GM23338 (cell line): ENCODE measurements around the gene NT5C. TPM values are rescaled to one million over a fixed set of nuclear protein-coding genes. Genes with fewer than 3 reads are reported as not detected.
A peak's percentile ranks its signal among the peaks of the same experiment; 100 is the strongest.

Source experiments
- ATAC-seq: fragments of 200-7000 bp; cut with Tn5 transposase; 3 replicates; pipeline ENCODE4 v1.9.1; 2020
- DNase-seq: peaks from one replicate; pipeline ENCODE4 v3.0.0-alpha.2; 2015; ENCODE audit warnings: low spot score
- H2AFZ ChIP-seq: fragments of 200-600 bp; sonication (generic); 2 replicates; pipeline ENCODE4 v1.8.0; 2016; ENCODE audit warnings: antibody characterized with exemption, mild to moderate bottlenecking, moderate library complexity
- H3F3A ChIP-seq: fragments of 200-600 bp; sonication (generic); replicated peaks from 2 replicates; pipeline ENCODE4 v1.8.0; 2017; ENCODE audit warnings: antibody characterized with exemption, mixed run types, low read depth
- H3K27ac ChIP-seq: fragments of 200-600 bp; sonication (generic); 2 replicates; pipeline ENCODE4 v1.6.1; 2016; ENCODE audit warnings: low read depth
- H3K27me3 ChIP-seq: fragments of 200-600 bp; sonication (generic); 2 replicates; pipeline ENCODE4 v1.8.0; 2016; ENCODE audit warnings: mild to moderate bottlenecking, mixed run types, moderate library complexity; ENCODE audit not compliant: insufficient read depth
- H3K36me3 ChIP-seq: fragments of 200-600 bp; sonication (generic); 2 replicates; pipeline ENCODE4 v1.8.0; 2016; ENCODE audit warnings: mild to moderate bottlenecking; ENCODE audit not compliant: insufficient read depth
- H3K4me1 ChIP-seq: fragments of 200-600 bp; sonication (generic); 2 replicates; pipeline ENCODE4 v1.8.0; 2016; ENCODE audit warnings: mild to moderate bottlenecking, moderate library complexity; ENCODE audit not compliant: insufficient read depth
- H3K4me2 ChIP-seq: fragments of 200-600 bp; sonication (generic); 2 replicates; pipeline ENCODE4 v1.7.1; 2017; ENCODE audit warnings: mixed run types
- H3K4me3 ChIP-seq: fragments of 200-600 bp; sonication (generic); 2 replicates; pipeline ENCODE4 v1.6.1; 2016; ENCODE audit warnings: mixed run types
- H3K79me2 ChIP-seq: fragments of 200-600 bp; sonication (generic); replicated peaks from 2 replicates; pipeline ENCODE4 v1.8.0; 2017; ENCODE audit warnings: mild to moderate bottlenecking; ENCODE audit not compliant: insufficient read depth
- H3K9me2 ChIP-seq: fragments of 200-600 bp; sonication (generic); 2 replicates; pipeline ENCODE4 v1.8.0; 2017; ENCODE audit not compliant: insufficient read depth
- H4K20me1 ChIP-seq: fragments of 200-600 bp; sonication (generic); replicated peaks from 2 replicates; pipeline ENCODE4 v1.8.0; 2017; ENCODE audit warnings: mild to moderate bottlenecking; ENCODE audit not compliant: insufficient read depth
- H3K27ac Mint-ChIP-seq: 2 replicates; pipeline ENCODE4 v1.8.0; 2020; ENCODE audit warnings: inconsistent platforms, mild to moderate bottlenecking, moderate library complexity, mixed read lengths
- H3K27me3 Mint-ChIP-seq: 3 replicates; pipeline ENCODE4 v1.8.0; 2022; ENCODE audit warnings: low read depth, mild to moderate bottlenecking, moderate library complexity, mixed read lengths, inconsistent platforms; ENCODE audit not compliant: insufficient read depth, poor library complexity
- H3K36me3 Mint-ChIP-seq: 3 replicates; pipeline ENCODE4 v1.8.0; 2021; ENCODE audit warnings: low read depth, mild to moderate bottlenecking, inconsistent platforms, moderate library complexity, mixed read lengths
- H3K4me1 Mint-ChIP-seq: 3 replicates; pipeline ENCODE4 v1.8.0; 2020; ENCODE audit warnings: mild to moderate bottlenecking, inconsistent platforms, mixed read lengths
- H3K4me3 Mint-ChIP-seq: 3 replicates; pipeline ENCODE4 v1.8.0; 2021; ENCODE audit warnings: moderate library complexity, mild to moderate bottlenecking, inconsistent platforms, mixed read lengths
- H3K9me3 Mint-ChIP-seq: 3 replicates; pipeline ENCODE4 v1.8.0; 2020; ENCODE audit warnings: moderate library complexity, mild to moderate bottlenecking, inconsistent platforms, mixed read lengths
- EZH2 ChIP-seq: fragments of 200-600 bp; sonication (generic); IDR thresholded peaks from one replicate; pipeline ENCODE4 v1.8.0; 2017; ENCODE audit warnings: antibody characterized with exemption, mild to moderate bottlenecking, low read depth; ENCODE audit not compliant: unreplicated experiment
- JUNB ChIP-seq: IDR thresholded peaks from one replicate; pipeline ENCODE4 v1.6.1; 2016; ENCODE audit warnings: antibody characterized with exemption; ENCODE audit not compliant: unreplicated experiment
- NANOG ChIP-seq: IDR thresholded peaks from 2 replicates; pipeline ENCODE4 v1.6.1; 2016; ENCODE audit warnings: antibody characterized with exemption, borderline replicate concordance
- STAT1 ChIP-seq: IDR thresholded peaks from one replicate; pipeline ENCODE4 v1.6.1; 2016; ENCODE audit warnings: antibody characterized with exemption; ENCODE audit not compliant: unreplicated experiment
- polyA plus RNA-seq: library from polyadenylated mRNA; unstranded; fragments of >200 nt; fragmentation: Nextera tagmentation; extraction: Ambion mirVana; gene quantifications from 2 replicates; pipeline ENCODE4 v1.2.1, GENCODE V29; 2016
- total RNA-seq: library from RNA; depleted of rRNA; stranded (reverse); fragments of >200 nt; shearing (Covaris generic); gene quantifications from 2 replicates; pipeline ENCODE4 v1.2.3, GENCODE V29; 2014
- TF ChIP-seq, protein P1 (sequence below), 2 experiments: fragments of 200-600 bp in 1 of 2; sonication (generic) in 1 of 2; conservative IDR thresholded peaks; 2 replicates each; pipeline versions ENCODE4 v1.5.1 to v1.6.1; 2016 to 2017; ENCODE audit warnings: antibody characterized with exemption in 2 of 2, low read depth in 2 of 2, mild to moderate bottlenecking in 2 of 2, moderate library complexity in 1 of 2
- TF ChIP-seq, protein P2 (sequence below): IDR thresholded peaks from one replicate; pipeline ENCODE4 v1.6.1; 2018; ENCODE audit warnings: antibody characterized with exemption; ENCODE audit not compliant: unreplicated experiment
- TF ChIP-seq, protein P3 (sequence below): IDR thresholded peaks from 2 replicates; pipeline ENCODE4 v1.6.1; 2016; ENCODE audit warnings: antibody characterized with exemption

NT5C gene
- total and polyA plus RNA-seq, 2 experiments from 2014 or later = 91.7 to 120 TPM

DNA sequence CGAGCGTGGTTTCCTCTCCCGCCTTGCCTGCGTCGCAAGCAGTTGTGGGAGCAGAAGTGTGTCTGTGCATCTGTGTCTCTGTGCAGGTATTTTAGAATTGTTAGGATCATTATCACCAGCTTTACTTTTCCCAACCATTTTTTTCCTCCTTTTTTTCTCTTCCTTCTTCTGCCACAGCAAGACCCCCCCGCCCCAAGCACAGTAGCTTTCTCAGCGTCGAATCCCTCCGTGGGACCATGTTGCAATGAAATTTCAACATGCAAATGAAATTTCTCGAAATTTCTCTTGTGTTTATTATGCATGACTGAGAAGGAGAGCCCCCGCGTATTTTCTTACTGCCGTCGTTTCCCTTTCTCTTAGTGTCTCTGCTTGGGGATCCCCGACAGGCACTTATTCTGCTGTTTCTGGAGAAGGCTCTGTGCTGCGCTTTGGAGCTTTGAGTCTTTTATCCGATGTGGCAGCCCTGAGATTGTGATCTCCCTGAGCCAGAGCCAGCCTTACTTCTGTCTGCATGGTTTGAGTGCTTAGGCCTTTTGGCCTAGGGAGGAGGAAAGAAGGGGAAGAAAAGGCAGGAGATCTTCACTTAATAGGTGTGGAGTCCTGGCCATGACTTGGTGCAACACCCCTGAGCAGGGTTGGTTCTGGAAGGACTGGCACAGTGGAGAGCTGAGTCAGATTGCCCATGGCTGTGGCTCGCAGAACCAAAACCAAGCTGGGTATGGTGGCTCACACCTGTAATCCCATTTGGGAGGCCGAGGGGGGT is 16.8 kb downstream of the NT5C start:
- Mint-ChIP-seq H3K27ac (peak overlapping the region; percentile 43), H3K36me3 (peaks cover 18% of the 10 kb centered on the region; the same call in 2 of the 3 replicates), H3K4me3 (peak overlapping the region; percentile 25; the same call in 1 of the 3 replicates), H3K9me3 (no peaks in the 10 kb centered on the region), H3K27me3 (peaks cover 7% of the 10 kb centered on the region), H3K4me1 (peaks cover 21% of the 10 kb centered on the region)
- Histone ChIP-seq H3K79me2 (peaks cover 17% of the 10 kb centered on the region), H3K36me3 (no peaks in the 10 kb centered on the region), H3K9me2 (no peaks in the 10 kb centered on the region), H4K20me1 (no peaks in the 10 kb centered on the region; the same call in 1 of the 2 replicates), H3K27ac (peak overlapping the region; percentile 59), H3K4me1 (peaks cover 6% of the 10 kb centered on the region; the same call in 1 of the 2 replicates), H2AFZ (no peak overlapping the region), H3K27me3 (no peaks in the 10 kb centered on the region), H3F3A (peaks cover 14% of the 10 kb centered on the region; the same call in 1 of the 2 replicates), H3K4me2 (no peak overlapping the region), H3K4me3 (no peak overlapping the region)
- no peak for DNase-seq
- TF ChIP-seq NANOG (no peak), STAT1 (no peak)
- ATAC-seq = no peak

DNA sequence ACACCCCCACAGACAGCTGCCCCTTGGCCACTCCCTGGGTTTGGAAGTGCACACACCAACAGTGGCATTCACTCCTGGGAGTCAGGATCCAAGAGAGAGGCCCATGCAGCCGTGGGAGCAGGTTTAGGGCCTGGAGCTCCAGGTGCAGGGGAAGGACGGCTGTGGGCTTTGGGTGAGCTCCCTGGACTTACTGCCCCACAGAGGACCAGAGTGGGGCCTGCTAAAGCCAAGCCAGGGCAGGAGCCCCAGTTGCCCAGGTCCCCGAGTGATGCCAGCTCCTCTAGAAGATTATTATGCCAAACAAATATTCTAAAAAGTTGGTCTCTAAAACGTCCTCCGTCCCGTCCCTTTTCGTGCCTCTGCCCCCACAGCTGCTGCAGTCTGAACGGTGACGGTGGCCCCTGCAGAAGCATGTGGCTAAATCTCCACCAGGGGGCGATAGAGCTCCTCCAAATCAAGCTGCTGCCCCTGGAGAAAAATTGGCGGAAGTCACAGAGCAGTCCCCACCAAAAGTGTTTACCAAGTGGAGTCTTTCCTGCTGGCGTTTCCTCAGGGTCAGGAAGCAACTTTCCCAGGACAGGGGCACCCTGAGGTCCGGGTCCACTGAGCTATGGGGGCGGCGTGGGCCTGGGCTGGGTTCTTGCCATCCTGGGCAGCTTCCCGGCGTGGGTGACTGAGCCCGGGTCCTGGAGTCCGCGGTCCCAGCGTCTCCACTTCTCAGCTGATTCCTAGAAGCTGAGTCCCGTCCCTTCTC is 17.6 kb downstream of the NT5C start:
- H3K27me3 ChIP-seq = no peaks in the 10 kb centered on the region
- ATAC-seq = peak; percentile 62
- DNase-seq = peak; percentile 96
- Mint-ChIP-seq H3K36me3 (peaks cover 16% of the 10 kb centered on the region; the same call in 2 of the 3 replicates), H3K4me1 (peaks cover 22% of the 10 kb centered on the region), H3K4me3 (peak overlapping the region; percentile 25; the same call in 1 of the 3 replicates), H3K27me3 (peaks cover 10% of the 10 kb centered on the region), H3K9me3 (no peaks in the 10 kb centered on the region), H3K27ac (peak overlapping the region; percentile 43)
- no peaks in the 10 kb centered on the region for H3K9me2 ChIP-seq
- peaks cover 6% of the 10 kb centered on the region; the same call in 1 of the 2 replicates for H3K4me1 ChIP-seq
- TF ChIP-seq, protein P1, sequence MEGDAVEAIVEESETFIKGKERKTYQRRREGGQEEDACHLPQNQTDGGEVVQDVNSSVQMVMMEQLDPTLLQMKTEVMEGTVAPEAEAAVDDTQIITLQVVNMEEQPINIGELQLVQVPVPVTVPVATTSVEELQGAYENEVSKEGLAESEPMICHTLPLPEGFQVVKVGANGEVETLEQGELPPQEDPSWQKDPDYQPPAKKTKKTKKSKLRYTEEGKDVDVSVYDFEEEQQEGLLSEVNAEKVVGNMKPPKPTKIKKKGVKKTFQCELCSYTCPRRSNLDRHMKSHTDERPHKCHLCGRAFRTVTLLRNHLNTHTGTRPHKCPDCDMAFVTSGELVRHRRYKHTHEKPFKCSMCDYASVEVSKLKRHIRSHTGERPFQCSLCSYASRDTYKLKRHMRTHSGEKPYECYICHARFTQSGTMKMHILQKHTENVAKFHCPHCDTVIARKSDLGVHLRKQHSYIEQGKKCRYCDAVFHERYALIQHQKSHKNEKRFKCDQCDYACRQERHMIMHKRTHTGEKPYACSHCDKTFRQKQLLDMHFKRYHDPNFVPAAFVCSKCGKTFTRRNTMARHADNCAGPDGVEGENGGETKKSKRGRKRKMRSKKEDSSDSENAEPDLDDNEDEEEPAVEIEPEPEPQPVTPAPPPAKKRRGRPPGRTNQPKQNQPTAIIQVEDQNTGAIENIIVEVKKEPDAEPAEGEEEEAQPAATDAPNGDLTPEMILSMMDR (conservative IDR thresholded peaks at IDR 0.05; ENCODE audit: low read depth in 2 of 2) = peak; percentile 93 to 96
- TF ChIP-seq JUNB (no peak), EZH2 (no peak)
- TF ChIP-seq, protein P2, sequence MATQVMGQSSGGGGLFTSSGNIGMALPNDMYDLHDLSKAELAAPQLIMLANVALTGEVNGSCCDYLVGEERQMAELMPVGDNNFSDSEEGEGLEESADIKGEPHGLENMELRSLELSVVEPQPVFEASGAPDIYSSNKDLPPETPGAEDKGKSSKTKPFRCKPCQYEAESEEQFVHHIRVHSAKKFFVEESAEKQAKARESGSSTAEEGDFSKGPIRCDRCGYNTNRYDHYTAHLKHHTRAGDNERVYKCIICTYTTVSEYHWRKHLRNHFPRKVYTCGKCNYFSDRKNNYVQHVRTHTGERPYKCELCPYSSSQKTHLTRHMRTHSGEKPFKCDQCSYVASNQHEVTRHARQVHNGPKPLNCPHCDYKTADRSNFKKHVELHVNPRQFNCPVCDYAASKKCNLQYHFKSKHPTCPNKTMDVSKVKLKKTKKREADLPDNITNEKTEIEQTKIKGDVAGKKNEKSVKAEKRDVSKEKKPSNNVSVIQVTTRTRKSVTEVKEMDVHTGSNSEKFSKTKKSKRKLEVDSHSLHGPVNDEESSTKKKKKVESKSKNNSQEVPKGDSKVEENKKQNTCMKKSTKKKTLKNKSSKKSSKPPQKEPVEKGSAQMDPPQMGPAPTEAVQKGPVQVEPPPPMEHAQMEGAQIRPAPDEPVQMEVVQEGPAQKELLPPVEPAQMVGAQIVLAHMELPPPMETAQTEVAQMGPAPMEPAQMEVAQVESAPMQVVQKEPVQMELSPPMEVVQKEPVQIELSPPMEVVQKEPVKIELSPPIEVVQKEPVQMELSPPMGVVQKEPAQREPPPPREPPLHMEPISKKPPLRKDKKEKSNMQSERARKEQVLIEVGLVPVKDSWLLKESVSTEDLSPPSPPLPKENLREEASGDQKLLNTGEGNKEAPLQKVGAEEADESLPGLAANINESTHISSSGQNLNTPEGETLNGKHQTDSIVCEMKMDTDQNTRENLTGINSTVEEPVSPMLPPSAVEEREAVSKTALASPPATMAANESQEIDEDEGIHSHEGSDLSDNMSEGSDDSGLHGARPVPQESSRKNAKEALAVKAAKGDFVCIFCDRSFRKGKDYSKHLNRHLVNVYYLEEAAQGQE = no peak
- TF ChIP-seq, protein P3, sequence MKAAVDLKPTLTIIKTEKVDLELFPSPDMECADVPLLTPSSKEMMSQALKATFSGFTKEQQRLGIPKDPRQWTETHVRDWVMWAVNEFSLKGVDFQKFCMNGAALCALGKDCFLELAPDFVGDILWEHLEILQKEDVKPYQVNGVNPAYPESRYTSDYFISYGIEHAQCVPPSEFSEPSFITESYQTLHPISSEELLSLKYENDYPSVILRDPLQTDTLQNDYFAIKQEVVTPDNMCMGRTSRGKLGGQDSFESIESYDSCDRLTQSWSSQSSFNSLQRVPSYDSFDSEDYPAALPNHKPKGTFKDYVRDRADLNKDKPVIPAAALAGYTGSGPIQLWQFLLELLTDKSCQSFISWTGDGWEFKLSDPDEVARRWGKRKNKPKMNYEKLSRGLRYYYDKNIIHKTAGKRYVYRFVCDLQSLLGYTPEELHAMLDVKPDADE = no peak
- H3K36me3 ChIP-seq = no peaks in the 10 kb centered on the region
- H4K20me1 ChIP-seq = no peaks in the 10 kb centered on the region; the same call in 1 of the 2 replicates
- H3K4me3 ChIP-seq = no peak overlapping the region
- no peak overlapping the region for H2AFZ ChIP-seq
- peak overlapping the region; percentile 59 for H3K27ac ChIP-seq
- peaks cover 20% of the 10 kb centered on the region; the same call in 1 of the 2 replicates for H3F3A ChIP-seq
- no peak overlapping the region; the same call in 1 of the 2 replicates for H3K4me2 ChIP-seq
- H3K79me2 ChIP-seq = peaks cover 17% of the 10 kb centered on the region
